ENCODE measurements around the gene SH3GL2. TPM values are rescaled to one million over a fixed set of nuclear protein-coding genes. Genes with fewer than 3 reads are reported as not detected.

Gene SH3GL2
- polyA plus RNA-seq, 1 donor (not counting 4 experiments of a cell fraction or from before 2014, with no cell fraction given), result not detected

DNA sequence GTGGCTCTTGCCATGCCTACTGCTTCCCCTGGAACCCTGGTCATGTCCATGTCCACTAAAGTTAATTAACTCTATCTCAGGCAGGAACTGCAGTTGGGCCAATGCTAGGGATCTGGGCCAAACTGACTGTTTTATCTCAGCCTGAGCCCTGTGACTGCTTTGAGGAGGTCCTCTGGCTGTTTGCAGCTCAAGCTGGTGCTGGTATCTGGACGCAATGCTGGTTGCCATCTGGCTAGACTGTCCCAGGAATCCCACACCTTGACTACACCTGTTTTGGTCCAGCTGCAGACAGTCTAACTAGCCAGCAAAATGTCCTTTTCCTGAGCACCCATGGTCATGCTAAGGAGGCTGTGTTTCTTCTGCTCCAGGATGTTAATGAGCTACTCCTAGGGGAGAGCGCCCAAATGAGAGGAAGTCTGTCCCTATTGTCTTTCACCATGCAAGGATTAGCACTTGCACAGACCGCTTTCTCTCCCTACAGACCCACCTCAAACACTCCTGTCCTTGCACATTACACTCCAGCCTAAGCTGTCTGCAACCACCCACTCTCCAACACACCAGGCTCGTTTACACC, 251.0 kb downstream of the SH3GL2 start:
- Histone ChIP-seq H3K27me3 (ENCODE audit: control insufficient read depth, extremely low read depth, insufficient read depth, low read length) (no peaks in the 10 kb centered on the region), H3K36me3 (ENCODE audit: control insufficient read depth in 2 of 2, extremely low read depth in 1 of 2, insufficient read depth in 2 of 2, low read length in 2 of 2) (no peaks in the 10 kb centered on the region), H3K4me3 (ENCODE audit: control insufficient read depth in 2 of 3, extremely low read depth in 1 of 3, insufficient read depth in 2 of 3, low read depth in 1 of 3, low read length in 3 of 3) (no peak overlapping the region), H3K79me2 (ENCODE audit: control insufficient read depth, insufficient read depth, low read length) (no peaks in the 10 kb centered on the region), H2AFZ (ENCODE audit: control insufficient read depth, low read length) (no peak overlapping the region), H4K20me1 (ENCODE audit: control insufficient read depth, extremely low read depth, insufficient read depth, low read length) (no peaks in the 10 kb centered on the region), H3K27ac (ENCODE audit: control insufficient read depth, insufficient read depth, low read length) (no peak overlapping the region), H3K9ac (ENCODE audit: control insufficient read depth, extremely low read depth, insufficient read depth, low read length) (no peak overlapping the region), H3K9me3 (ENCODE audit: control insufficient read depth, low read depth, low read length) (no peaks in the 10 kb centered on the region), H3K9me1 (ENCODE audit: control insufficient read depth, extremely low read depth, insufficient read depth, low read length) (no peaks in the 10 kb centered on the region), H3K4me2 (ENCODE audit: control insufficient read depth, extremely low read depth, insufficient read depth, low read depth, low read length) (no peak overlapping the region), H3K4me1 (ENCODE audit: control insufficient read depth, extremely low read depth, insufficient read depth, low read length) (no peaks in the 10 kb centered on the region)
- no peak for TF ChIP-seq CTCF (optimal IDR thresholded peaks at IDR 0.05 in 1 of 3, IDR thresholded peaks at IDR 0.05 in 1 of 3, conservative IDR thresholded peaks at IDR 0.05 in 1 of 3; ENCODE audit: extremely low read depth in 1 of 3, insufficient read depth in 2 of 3, low read length in 3 of 3)
- TF ChIP-seq EZH2 (IDR thresholded peaks at IDR 0.05; ENCODE audit: low read length), result no peak
- FAIRE-seq (no peak), DNase-seq (ENCODE audit: low read depth, low spot score) (no peak)
- dilution Hi-C loops (cut with MboI; ENCODE audit: extremely low pct_ligation_motif_present, low sequenced_read_pairs), result loop anchor here (25.0 kb wide), 1 partner anchor 357 kb away; no protein-coding TSS in a partner anchor

- Histone ChIP-seq H3K9me3 (ENCODE audit: control insufficient read depth, low read depth, low read length) (no peaks in the 10 kb centered on the region), H3K4me3 (ENCODE audit: control insufficient read depth in 2 of 3, extremely low read depth in 1 of 3, insufficient read depth in 2 of 3, low read depth in 1 of 3, low read length in 3 of 3) (no peak overlapping the region), H3K36me3 (ENCODE audit: control insufficient read depth in 2 of 2, extremely low read depth in 1 of 2, insufficient read depth in 2 of 2, low read length in 2 of 2) (no peaks in the 10 kb centered on the region), H3K9me1 (ENCODE audit: control insufficient read depth, extremely low read depth, insufficient read depth, low read length) (no peaks in the 10 kb centered on the region), H2AFZ (ENCODE audit: control insufficient read depth, low read length) (no peak overlapping the region), H3K79me2 (ENCODE audit: control insufficient read depth, insufficient read depth, low read length) (no peaks in the 10 kb centered on the region), H3K27me3 (ENCODE audit: control insufficient read depth, extremely low read depth, insufficient read depth, low read length) (no peaks in the 10 kb centered on the region), H3K4me2 (ENCODE audit: control insufficient read depth, extremely low read depth, insufficient read depth, low read depth, low read length) (no peak overlapping the region), H3K27ac (ENCODE audit: control insufficient read depth, insufficient read depth, low read length) (no peak overlapping the region), H3K9ac (ENCODE audit: control insufficient read depth, extremely low read depth, insufficient read depth, low read length) (no peak overlapping the region), H4K20me1 (ENCODE audit: control insufficient read depth, extremely low read depth, insufficient read depth, low read length) (no peaks in the 10 kb centered on the region), H3K4me1 (ENCODE audit: control insufficient read depth, extremely low read depth, insufficient read depth, low read length) (no peaks in the 10 kb centered on the region)
- dilution Hi-C loops (cut with MboI; ENCODE audit: extremely low pct_ligation_motif_present, low sequenced_read_pairs), result loop anchor here (25.0 kb wide), 1 partner anchor 354 kb away; no protein-coding TSS in a partner anchor
- FAIRE-seq (no peak), DNase-seq (ENCODE audit: low read depth, low spot score) (no peak)
- TF ChIP-seq EZH2 (IDR thresholded peaks at IDR 0.05; ENCODE audit: low read length), result no peak
- no peak for TF ChIP-seq CTCF (optimal IDR thresholded peaks at IDR 0.05 in 1 of 3, IDR thresholded peaks at IDR 0.05 in 1 of 3, conservative IDR thresholded peaks at IDR 0.05 in 1 of 3; ENCODE audit: extremely low read depth in 1 of 3, insufficient read depth in 2 of 3, low read length in 3 of 3)
Observed at GRCh38 chr9:17832812-17833211, 253.9 kb downstream of the SH3GL2 start.
